Astrocyte (in vitro differentiated cells and primary cell): Measurements from ENCODE around the gene KIF20B. TPM values are rescaled to one million over a fixed set of nuclear protein-coding genes. Genes with fewer than 3 reads are reported as not detected.

ENCODE experiments used
- DNase-seq: peaks from one replicate; pipeline ENCODE4 v3.0.0-alpha.2; 2010; ENCODE audit warnings: low read depth
- FAIRE-seq: peaks from 2 replicates; lab custom pipeline; 2011; peaks lifted over from hg19 to GRCh38; lab: Jason Lieb, UNC
- H2AFZ ChIP-seq: 2 replicates; pipeline ENCODE4 v1.6.0; 2012; ENCODE audit warnings: low read depth, low read length, inconsistent platforms
- H3K27ac ChIP-seq: 2 replicates; pipeline ENCODE4 v1.5.1; 2011; ENCODE audit warnings: low read depth, low read length, inconsistent platforms
- H3K27me3 ChIP-seq: 2 replicates; pipeline ENCODE4 v1.6.0; 2011; ENCODE audit warnings: low read length, inconsistent platforms; ENCODE audit not compliant: insufficient read depth
- H3K36me3 ChIP-seq: 2 replicates; pipeline ENCODE4 v1.5.1; 2011; ENCODE audit warnings: low read length, inconsistent platforms; ENCODE audit not compliant: insufficient read depth
- H3K4me1 ChIP-seq: 2 replicates; pipeline ENCODE4 v1.5.1; 2011; ENCODE audit warnings: low read length, inconsistent platforms; ENCODE audit not compliant: insufficient read depth
- H3K4me2 ChIP-seq: 2 replicates; pipeline ENCODE4 v1.6.0; 2012; ENCODE audit warnings: low read length, inconsistent platforms
- H3K4me3 ChIP-seq: 2 replicates; pipeline ENCODE4 v1.5.1; 2011; ENCODE audit warnings: low read depth, mild to moderate bottlenecking, low read length, inconsistent platforms; ENCODE audit not compliant: insufficient read depth
- H3K79me2 ChIP-seq: 2 replicates; pipeline ENCODE4 v1.6.0; 2012; ENCODE audit warnings: mild to moderate bottlenecking, low read length, inconsistent platforms; ENCODE audit not compliant: insufficient read depth
- H3K9ac ChIP-seq: 2 replicates; pipeline ENCODE4 v1.6.0; 2012; ENCODE audit warnings: mild to moderate bottlenecking, low read length, inconsistent platforms
- H3K9me3 ChIP-seq: 2 replicates; pipeline ENCODE4 v1.5.1; 2012; ENCODE audit warnings: low read depth, mild to moderate bottlenecking, low read length, inconsistent platforms; ENCODE audit not compliant: insufficient read depth
- H4K20me1 ChIP-seq: 2 replicates; pipeline ENCODE4 v1.6.0; 2012; ENCODE audit warnings: low read length, inconsistent platforms; ENCODE audit not compliant: insufficient read depth
- H3K27ac Mint-ChIP-seq: one replicate; pipeline ENCODE4 v1.8.0; 2021; ENCODE audit warnings: mild to moderate bottlenecking, mixed read lengths; ENCODE audit not compliant: unreplicated experiment
- H3K27me3 Mint-ChIP-seq: one replicate; pipeline ENCODE4 v1.8.0; 2021; ENCODE audit warnings: low read depth, mixed read lengths; ENCODE audit not compliant: unreplicated experiment
- H3K36me3 Mint-ChIP-seq: one replicate; pipeline ENCODE4 v1.8.0; 2021; ENCODE audit warnings: low read depth, mixed read lengths; ENCODE audit not compliant: unreplicated experiment
- H3K4me1 Mint-ChIP-seq: one replicate; pipeline ENCODE4 v1.8.0; 2021; ENCODE audit warnings: low read depth, mixed read lengths; ENCODE audit not compliant: unreplicated experiment
- H3K4me3 Mint-ChIP-seq: one replicate; pipeline ENCODE4 v1.8.0; 2021; ENCODE audit warnings: mild to moderate bottlenecking, moderate library complexity, mixed read lengths; ENCODE audit not compliant: unreplicated experiment
- H3K9me3 Mint-ChIP-seq: one replicate; pipeline ENCODE4 v1.8.0; 2021; ENCODE audit warnings: mild to moderate bottlenecking, mixed read lengths; ENCODE audit not compliant: unreplicated experiment
- CTCF ChIP-seq: IDR thresholded peaks from 2 replicates; pipeline ENCODE4 v1.5.1; 2011; ENCODE audit warnings: low read depth, mild to moderate bottlenecking, inconsistent platforms, low read length, moderate library complexity; ENCODE audit not compliant: insufficient read depth
- EZH2 ChIP-seq: IDR thresholded peaks from 2 replicates; pipeline ENCODE4 v1.6.1; 2012; ENCODE audit warnings: mild to moderate bottlenecking, low read length, inconsistent platforms; ENCODE audit not compliant: insufficient read depth
- total RNA-seq: library from RNA; stranded (reverse); gene quantifications from 2 replicates; pipeline ENCODE4 v1.2.1, GENCODE V29; 2021

Gene KIF20B
- total RNA-seq, 1 donor from 2014 or later = 7.1 TPM

- Histone ChIP-seq H2AFZ (no peak overlapping the region), H3K9ac (no peak overlapping the region), H3K27me3 (no peaks in the 10 kb centered on the region), H3K4me3 (no peak overlapping the region), H3K4me2 (no peak overlapping the region), H3K4me1 (no peaks in the 10 kb centered on the region), H3K36me3 (no peaks in the 10 kb centered on the region), H3K9me3 (no peaks in the 10 kb centered on the region), H4K20me1 (no peaks in the 10 kb centered on the region), H3K27ac (no peak overlapping the region), H3K79me2 (no peaks in the 10 kb centered on the region)
- DNase-seq = no peak
- Mint-ChIP-seq H3K4me1 (no peaks in the 10 kb centered on the region), H3K27me3 (no peaks in the 10 kb centered on the region), H3K27ac (no peak overlapping the region), H3K9me3 (peaks cover 3% of the 10 kb centered on the region), H3K4me3 (no peak overlapping the region), H3K36me3 (no peaks in the 10 kb centered on the region)
- TF ChIP-seq EZH2 = no peak
- TF ChIP-seq CTCF = no peak
- no peak for FAIRE-seq
These were observed 87.9 kb downstream of the KIF20B start for GRCh38 chr10:89789188-89789877.

- no peak overlapping the region for H3K27ac Mint-ChIP-seq
These were observed 90.8 kb downstream of the KIF20B start for GRCh38 chr10:89792187-89792586.

More at GRCh38 chr10:89792187-89792586, 90.8 kb downstream of the KIF20B start:
- H3K79me2 ChIP-seq = no peaks in the 10 kb centered on the region
- H4K20me1 ChIP-seq = no peaks in the 10 kb centered on the region
- Mint-ChIP-seq H3K9me3 (peaks cover 3% of the 10 kb centered on the region), H3K36me3 (no peaks in the 10 kb centered on the region), H3K4me1 (no peaks in the 10 kb centered on the region), H3K4me3 (no peak overlapping the region), H3K27me3 (no peaks in the 10 kb centered on the region)
- DNase-seq (no peak), FAIRE-seq (no peak)
- TF ChIP-seq CTCF (no peak), EZH2 (no peak)
- no peak overlapping the region for H3K4me2 ChIP-seq
- H3K4me3 ChIP-seq = no peak overlapping the region
- no peaks in the 10 kb centered on the region for H3K9me3 ChIP-seq
- no peaks in the 10 kb centered on the region for H3K4me1 ChIP-seq
- no peak overlapping the region for H3K9ac ChIP-seq
- H3K36me3 ChIP-seq = no peaks in the 10 kb centered on the region
- H2AFZ ChIP-seq = no peak overlapping the region
- H3K27me3 ChIP-seq = no peaks in the 10 kb centered on the region
- H3K27ac ChIP-seq = no peak overlapping the region
